Measurements from ENCODE around the gene TUBB1.

DNA sequence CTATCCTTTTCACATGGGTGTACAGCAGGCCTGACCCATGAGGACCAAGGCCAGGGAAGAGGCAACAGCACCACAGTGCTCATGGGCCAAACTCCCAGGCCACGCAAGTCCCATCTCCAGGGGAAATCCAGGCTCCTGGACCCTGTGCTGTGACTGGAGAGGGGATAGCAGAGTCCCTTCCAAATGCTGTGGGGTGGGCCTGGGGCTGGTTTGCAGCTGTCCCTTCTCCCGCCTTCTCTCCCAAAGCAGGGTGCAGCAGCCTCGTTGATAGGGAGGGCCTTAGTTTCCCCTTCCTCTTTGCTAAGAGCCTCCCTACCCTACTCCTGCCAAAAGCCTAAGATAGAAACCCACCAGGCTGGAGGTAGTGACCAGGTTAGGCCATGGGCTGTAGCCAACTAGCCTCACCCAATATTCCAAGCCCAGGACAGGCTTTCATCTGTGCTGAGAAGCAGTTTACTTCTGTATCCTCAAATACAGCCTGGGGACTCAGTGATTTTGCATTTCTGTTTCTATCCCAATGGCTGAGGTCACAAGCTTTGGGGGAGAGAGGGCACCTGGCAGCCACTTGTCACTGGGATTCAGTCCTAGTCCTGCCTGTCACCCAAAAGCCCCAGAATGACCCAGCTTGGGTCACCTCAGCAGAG lies 13.6 kb upstream of the TUBB1 start:
- TF ChIP-seq POLR2A (IDR thresholded peaks at IDR 0.05; ENCODE audit: extremely low read depth, insufficient read length): no peak
- TF ChIP-seq, protein P1, sequence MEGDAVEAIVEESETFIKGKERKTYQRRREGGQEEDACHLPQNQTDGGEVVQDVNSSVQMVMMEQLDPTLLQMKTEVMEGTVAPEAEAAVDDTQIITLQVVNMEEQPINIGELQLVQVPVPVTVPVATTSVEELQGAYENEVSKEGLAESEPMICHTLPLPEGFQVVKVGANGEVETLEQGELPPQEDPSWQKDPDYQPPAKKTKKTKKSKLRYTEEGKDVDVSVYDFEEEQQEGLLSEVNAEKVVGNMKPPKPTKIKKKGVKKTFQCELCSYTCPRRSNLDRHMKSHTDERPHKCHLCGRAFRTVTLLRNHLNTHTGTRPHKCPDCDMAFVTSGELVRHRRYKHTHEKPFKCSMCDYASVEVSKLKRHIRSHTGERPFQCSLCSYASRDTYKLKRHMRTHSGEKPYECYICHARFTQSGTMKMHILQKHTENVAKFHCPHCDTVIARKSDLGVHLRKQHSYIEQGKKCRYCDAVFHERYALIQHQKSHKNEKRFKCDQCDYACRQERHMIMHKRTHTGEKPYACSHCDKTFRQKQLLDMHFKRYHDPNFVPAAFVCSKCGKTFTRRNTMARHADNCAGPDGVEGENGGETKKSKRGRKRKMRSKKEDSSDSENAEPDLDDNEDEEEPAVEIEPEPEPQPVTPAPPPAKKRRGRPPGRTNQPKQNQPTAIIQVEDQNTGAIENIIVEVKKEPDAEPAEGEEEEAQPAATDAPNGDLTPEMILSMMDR (IDR thresholded peaks at IDR 0.05; ENCODE audit: low read depth, low read length): no peak

All from NB4 (cell line).